DOHH2 (cell line): ENCODE measurements around the gene NR1I3.

Experiments
- H3F3A ChIP-seq: fragments of 200-600 bp; sonication (generic), shearing (Covaris generic); 2 replicates; pipeline ENCODE4 v1.6.0; 2016; ENCODE audit warnings: antibody characterized with exemption, mild to moderate bottlenecking; ENCODE audit not compliant: control insufficient read depth, insufficient read depth
- H3K27ac ChIP-seq: fragments of 200-600 bp; sonication (generic); 2 replicates; pipeline ENCODE4 v1.5.1; 2014; ENCODE audit warnings: low read depth, mild to moderate bottlenecking, low read length, moderate library complexity
- H3K27me3 ChIP-seq: fragments of 200-600 bp; sonication (generic); 2 replicates; pipeline ENCODE4 v1.6.1; 2014; ENCODE audit warnings: mild to moderate bottlenecking, low read length, mixed read lengths; ENCODE audit not compliant: control insufficient read depth
- H3K36me3 ChIP-seq: fragments of 200-600 bp; sonication (generic); 2 replicates; pipeline ENCODE4 v1.6.1; 2014; ENCODE audit warnings: mild to moderate bottlenecking, low read length, moderate library complexity, mixed read lengths; ENCODE audit not compliant: control insufficient read depth
- H3K4me1 ChIP-seq: fragments of 200-600 bp; sonication (generic); 2 replicates; pipeline ENCODE4 v1.6.1; 2014; ENCODE audit warnings: mild to moderate bottlenecking, low read length, mixed read lengths; ENCODE audit not compliant: control insufficient read depth
- H3K4me2 ChIP-seq: fragments of 200-600 bp; sonication (generic); 2 replicates; pipeline ENCODE4 v1.6.0; 2014; ENCODE audit warnings: mild to moderate bottlenecking, low read length, moderate library complexity
- H3K4me3 ChIP-seq: fragments of 200-600 bp; sonication (generic); 2 replicates; pipeline ENCODE4 v1.5.1; 2014; ENCODE audit warnings: mild to moderate bottlenecking, low read length, mixed read lengths
- H3K79me2 ChIP-seq: fragments of 200-600 bp; sonication (generic); 2 replicates; pipeline ENCODE4 v1.6.1; 2014; ENCODE audit warnings: mild to moderate bottlenecking, low read length, mixed read lengths; ENCODE audit not compliant: control insufficient read depth
- H3K9me2 ChIP-seq: fragments of 200-600 bp; sonication (generic); replicated peaks from 2 replicates; pipeline ENCODE4 v1.6.1; 2014; ENCODE audit warnings: mild to moderate bottlenecking, low read length, mixed read lengths; ENCODE audit not compliant: control insufficient read depth
- H3K9me3 ChIP-seq: fragments of 200-600 bp; sonication (generic); 2 replicates; pipeline ENCODE4 v1.6.1; 2014; ENCODE audit warnings: antibody characterized with exemption, low read length, mixed read lengths; ENCODE audit not compliant: control insufficient read depth, insufficient read depth
- H4K20me1 ChIP-seq: fragments of 200-600 bp; sonication (generic); 2 replicates; pipeline ENCODE4 v1.6.0; 2014; ENCODE audit warnings: low read depth, mild to moderate bottlenecking, antibody characterized with exemption, low read length, moderate library complexity; ENCODE audit not compliant: control insufficient read depth, insufficient read depth
- CTCF ChIP-seq: fragments of 200-600 bp; sonication (generic); IDR thresholded peaks from one replicate; pipeline ENCODE4 v1.5.1; 2014; ENCODE audit warnings: antibody characterized with exemption, mild to moderate bottlenecking, low read depth, low read length; ENCODE audit not compliant: poor library complexity, severe bottlenecking
- EZH2phosphoT487 ChIP-seq: fragments of 200-600 bp; sonication (generic); IDR thresholded peaks from 2 replicates; pipeline ENCODE4 v1.6.1; 2017; ENCODE audit warnings: borderline replicate concordance, mild to moderate bottlenecking, antibody characterized with exemption, low read length, moderate library complexity, mixed read lengths

The NR1I3 gene

DNA sequence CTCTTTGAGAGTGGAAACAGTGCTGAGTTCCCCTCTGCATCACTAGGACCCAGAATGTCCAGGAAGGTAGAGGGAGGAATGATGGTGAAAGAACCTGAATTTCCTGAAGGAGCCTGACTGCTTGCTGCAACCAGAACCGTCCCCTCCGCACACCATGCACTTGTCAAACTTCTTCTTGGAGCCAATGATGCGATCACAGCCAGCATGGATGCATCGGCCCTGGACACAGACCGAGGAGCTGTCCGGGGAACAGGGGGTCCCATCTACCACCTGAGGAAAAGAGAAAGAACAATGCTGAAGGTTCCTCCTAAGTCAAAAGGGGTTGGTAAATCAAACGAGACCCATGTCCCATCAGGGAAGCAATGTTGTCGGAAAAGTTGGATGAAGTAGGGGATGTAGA lies 46.0 kb downstream of the NR1I3 start:
- no peaks in the 10 kb centered on the region for H3K27me3 ChIP-seq
- TF ChIP-seq EZH2phosphoT487: no peak
- TF ChIP-seq CTCF: no peak
- no peaks in the 10 kb centered on the region for H4K20me1 ChIP-seq
- no peaks in the 10 kb centered on the region for H3K9me2 ChIP-seq
- H3K4me1 ChIP-seq: peaks cover 32% of the 10 kb centered on the region
- H3K4me3 ChIP-seq: no peak overlapping the region
- H3K79me2 ChIP-seq: no peaks in the 10 kb centered on the region
- no peak overlapping the region for H3K27ac ChIP-seq
- 0 out of 2 replicates have a peak, but pooled peaks cover 6% of the 10 kb centered on the region for H3F3A ChIP-seq
- H3K4me2 ChIP-seq: no peak overlapping the region
- H3K36me3 ChIP-seq: no peaks in the 10 kb centered on the region
- H3K9me3 ChIP-seq: no peaks in the 10 kb centered on the region

GRCh38 chr1:161190962-161191521 lies 47.0 kb downstream of the NR1I3 start:
- no peak overlapping the region for H3K4me2 ChIP-seq
- no peak overlapping the region for H3K27ac ChIP-seq
- H3F3A ChIP-seq: peaks cover 14% of the 10 kb centered on the region
- H3K79me2 ChIP-seq: no peaks in the 10 kb centered on the region
- peaks cover 41% of the 10 kb centered on the region for H3K4me1 ChIP-seq
- H3K9me2 ChIP-seq: no peaks in the 10 kb centered on the region
- no peaks in the 10 kb centered on the region for H4K20me1 ChIP-seq
- TF ChIP-seq CTCF (no peak), EZH2phosphoT487 (no peak)
- H3K36me3 ChIP-seq: no peaks in the 10 kb centered on the region
- no peak overlapping the region for H3K4me3 ChIP-seq
- H3K9me3 ChIP-seq: no peaks in the 10 kb centered on the region
- no peaks in the 10 kb centered on the region for H3K27me3 ChIP-seq

DNA sequence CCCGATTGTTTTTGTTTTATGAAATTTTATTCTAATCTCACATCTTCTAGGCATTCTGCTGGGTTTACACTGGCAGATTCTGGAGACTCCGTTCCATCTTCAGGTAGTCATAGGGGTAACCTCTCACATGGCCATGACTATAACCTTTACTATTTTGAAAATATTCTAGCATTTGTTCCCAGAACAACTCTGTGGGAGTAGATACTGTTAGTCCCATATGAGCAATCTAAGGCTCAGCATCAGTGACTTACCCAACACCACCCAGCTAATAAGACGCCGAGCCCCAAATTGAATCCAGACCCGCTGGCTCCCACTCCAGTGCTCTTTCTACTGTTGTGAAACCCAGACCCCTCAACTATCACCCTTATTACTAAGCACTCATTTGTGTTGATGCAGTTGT lies 49.0 kb downstream of the NR1I3 start:
- Histone ChIP-seq H3K79me2 (no peaks in the 10 kb centered on the region), H3K27me3 (no peaks in the 10 kb centered on the region), H3K4me1 (peaks cover 43% of the 10 kb centered on the region), H3K9me3 (no peaks in the 10 kb centered on the region), H3K36me3 (no peaks in the 10 kb centered on the region), H3F3A (peaks cover 15% of the 10 kb centered on the region), H3K4me3 (no peak overlapping the region), H3K4me2 (no peak overlapping the region), H4K20me1 (no peaks in the 10 kb centered on the region), H3K9me2 (no peaks in the 10 kb centered on the region), H3K27ac (no peak overlapping the region)
- TF ChIP-seq EZH2phosphoT487 (no peak), CTCF (no peak)
